K562 (cell line): ENCODE measurements around the gene CLCNKB. TPM values are rescaled to one million over a fixed set of nuclear protein-coding genes. Genes with fewer than 3 reads are reported as not detected.
A peak's percentile ranks its signal among the peaks of the same experiment; 100 is the strongest.

Experiments
- ATAC-seq: fragments of 200-7000 bp; cut with Tn5 transposase; 3 replicates; pipeline ENCODE4 v1.9.1; 2020; ENCODE audit warnings: moderate library complexity
- BruUV-seq: library from RNA; stranded (reverse); fragments of 400-500 nt; replicated peaks from 2 replicates; lab custom pipeline; 2021; lab: Mats Ljungman, UMichigan
- CTCF ChIA-PET: fragments of 300-600 bp; formaldehyde crosslinking; extraction: SDS; loops from one replicate; lab custom pipeline; 2021; ENCODE audit warnings: low intra/inter-chr PET ratio; lab: Yijun Ruan, JAX
- POLR2A ChIA-PET: fragments of 300-600, 350-650 bp; sonication (Branson Sonifier 250); formaldehyde crosslinking; extraction: SDS; loops from one replicate; lab custom pipeline; 2021; ENCODE audit warnings: antibody characterized with exemption, inconsistent platforms; lab: Yijun Ruan, JAX
- DNase-seq, 4 experiments: peaks; one replicate each; pipeline versions ENCODE4 v3.0.0 to v3.0.0-alpha.2; 2011 to 2018; ENCODE audit warnings: low spot score in 3 of 4, mixed read lengths in 3 of 4; ENCODE audit errors: extremely low read depth in 1 of 4
- FAIRE-seq: peaks from 2 replicates; lab custom pipeline; 2011; peaks lifted over from hg19 to GRCh38; lab: Jason Lieb, UNC
- H2AFZ ChIP-seq: 2 replicates; pipeline ENCODE4 v1.6.0; 2011; ENCODE audit warnings: low read depth, low read length, control low read depth, inconsistent platforms
- H3K27ac ChIP-seq: fragments of 200-600 bp; 3 replicates; pipeline ENCODE4 v1.8.0; 2011; ENCODE audit warnings: low read depth, mild to moderate bottlenecking, control low read depth, inconsistent platforms, low read length, moderate library complexity, mixed read lengths; ENCODE audit errors: extremely low read depth
- H3K27me3 ChIP-seq, 2 experiments: fragments of 300-600 bp in 1 of 2; 2 replicates in 1 of 2; 3 replicates in 1 of 2; pipeline versions ENCODE4 v1.6.0 to v1.8.0; 2011; ENCODE audit warnings: inconsistent platforms in 2 of 2, low read length in 2 of 2, mild to moderate bottlenecking in 1 of 2, mixed read lengths in 1 of 2, moderate library complexity in 1 of 2; ENCODE audit not compliant: control insufficient read depth in 2 of 2, insufficient read depth in 2 of 2
- H3K36me3 ChIP-seq: fragments of 300-600 bp; 3 replicates; pipeline ENCODE4 v1.8.0; 2011; ENCODE audit warnings: mild to moderate bottlenecking, low read length, inconsistent platforms; ENCODE audit not compliant: control insufficient read depth, insufficient read depth
- H3K4me1 ChIP-seq, 2 experiments: fragments of 200-600 bp in 1 of 2; replicated peaks in 1 of 2; 2 replicates in 1 of 2; 3 replicates in 1 of 2; pipeline versions ENCODE4 v1.5.1 to v1.8.0; 2011; ENCODE audit warnings: inconsistent platforms in 2 of 2, low read length in 2 of 2, mild to moderate bottlenecking in 1 of 2, mixed read lengths in 1 of 2, moderate library complexity in 1 of 2; ENCODE audit not compliant: control insufficient read depth in 2 of 2, insufficient read depth in 2 of 2
- H3K4me2 ChIP-seq: 2 replicates; pipeline ENCODE4 v1.6.1; 2011; ENCODE audit warnings: low read length, control low read depth, inconsistent platforms, mixed read lengths; ENCODE audit not compliant: insufficient read depth
- H3K4me3 ChIP-seq: fragments of 200-600 bp; sonication (generic), shearing (Covaris generic); 2 replicates; pipeline ENCODE4 v1.5.1; 2016; ENCODE audit warnings: control low read depth, inconsistent platforms
- H3K79me2 ChIP-seq: fragments of 200-600 bp; 3 replicates; pipeline ENCODE4 v1.8.0; 2011; ENCODE audit warnings: low read length, inconsistent platforms; ENCODE audit not compliant: control insufficient read depth, insufficient read depth
- H3K9ac ChIP-seq, 2 experiments: 2 replicates each; pipeline versions ENCODE4 v1.6.0 to v1.6.1; 2011; ENCODE audit warnings: low read depth in 2 of 2, low read length in 2 of 2, control low read depth in 1 of 2, inconsistent platforms in 1 of 2, mild to moderate bottlenecking in 1 of 2, mixed read lengths in 1 of 2; ENCODE audit not compliant: insufficient read depth in 1 of 2
- H3K9me1 ChIP-seq: one replicate; pipeline ENCODE4 v1.6.0; 2011; ENCODE audit warnings: inconsistent platforms, mild to moderate bottlenecking, low read length, moderate library complexity; ENCODE audit not compliant: control insufficient read depth, insufficient read depth
- H3K9me3 ChIP-seq: replicated peaks from 2 replicates; pipeline ENCODE4 v1.5.1; 2011; ENCODE audit warnings: low read depth, low read length, inconsistent platforms; ENCODE audit not compliant: control insufficient read depth, insufficient read depth
- H4K20me1 ChIP-seq: replicated peaks from 2 replicates; pipeline ENCODE4 v1.6.1; 2011; ENCODE audit warnings: low read length, inconsistent platforms, mixed read lengths; ENCODE audit not compliant: control insufficient read depth, insufficient read depth
- AFF1 ChIP-seq, 2 experiments: fragments of 450-650 bp; IDR thresholded peaks; 2 replicates each; pipeline ENCODE4 v1.6.1; 2018; ENCODE audit warnings: mild to moderate bottlenecking in 2 of 2, low read depth in 1 of 2; ENCODE audit not compliant: partially characterized antibody in 2 of 2
- BRF2 ChIP-seq: IDR thresholded peaks from 3 replicates; pipeline ENCODE4 v1.6.1; 2011; ENCODE audit warnings: borderline replicate concordance, mild to moderate bottlenecking; ENCODE audit not compliant: insufficient read length, insufficient read depth
- DLX4 ChIP-seq: fragments of 250-450 bp; sonication (Bioruptor Pico); IDR thresholded peaks from 2 replicates; pipeline ENCODE4 v1.6.1; 2021; ENCODE audit warnings: mild to moderate bottlenecking
- FIP1L1 ChIP-seq: fragments of 200-400 bp; formaldehyde crosslinking; IDR thresholded peaks from 2 replicates; pipeline ENCODE4 v1.6.1; 2018; ENCODE audit warnings: mild to moderate bottlenecking, low read depth, low read length; ENCODE audit not compliant: poor library complexity, severe bottlenecking
- HNRNPK ChIP-seq: fragments of 200-400 bp; formaldehyde crosslinking; IDR thresholded peaks from one replicate; pipeline ENCODE4 v1.6.1; 2018; ENCODE audit warnings: mild to moderate bottlenecking, low read depth, low read length; ENCODE audit not compliant: poor library complexity, severe bottlenecking
- JUND ChIP-seq, 2 experiments: IDR thresholded peaks; 2 replicates in 1 of 2; 3 replicates in 1 of 2; pipeline ENCODE4 v1.6.1; 2011; ENCODE audit warnings: borderline replicate concordance in 2 of 2, low read depth in 2 of 2, low read length in 2 of 2, improper control_type of control experiment in 1 of 2, missing biosample characterization in 1 of 2, missing genetic modification characterization in 1 of 2, missing genetic modification reagents in 1 of 2
- MAZ ChIP-seq, 2 experiments: fragments of 450-650 bp in 1 of 2; sonication (generic) in 1 of 2; formaldehyde crosslinking; IDR thresholded peaks in 1 of 2; conservative IDR thresholded peaks in 1 of 2; 2 replicates each; pipeline versions ENCODE4 v1.4.0 to v1.5.0; 2020; ENCODE audit warnings: mild to moderate bottlenecking in 1 of 2, missing genetic modification reagents in 1 of 2
- STAG1 ChIP-seq: sonication (generic); formaldehyde crosslinking; IDR thresholded peaks from 2 replicates; pipeline ENCODE4 v1.5.0; 2020; ENCODE audit warnings: missing genetic modification reagents, borderline replicate concordance
- WGBS: fragments of 100-300 bp; shearing (Covaris generic); methylation state at CpG from one replicate; pipeline ENCODE4 v1.1.6; 2016; ENCODE audit warnings: low coverage, mixed read lengths; ENCODE audit not compliant: insufficient coverage; ENCODE audit errors: missing lambda C conversion rate; 5-methylcytosine and 5-hydroxymethylcytosine counted together
- in situ Hi-C: fragments of 300-500 bp; cut with MboI; formaldehyde crosslinking; loops from 4 replicates; pipeline ENCODE4 v1.15.0; 2018; ENCODE audit warnings: inconsistent platforms, mixed read lengths
- intact Hi-C: fragments of 100-400 bp; cut with micrococcal nuclease; formaldehyde crosslinking; loops from 2 replicates; pipeline ENCODE4 v1.14.2; 2022
- polyA plus RNA-seq, 8 experiments: library from polyadenylated mRNA; depleted of rRNA in 4 of 8; stranded (reverse) in 5 of 8; unstranded in 3 of 8; fragments of >200 nt; fragmentation: Nextera tagmentation in 2 of 8; fragmentation: Illumina TruSeq in 1 of 8; extraction: Ambion mirVana in 2 of 8; extraction: Trizol in 1 of 8; gene quantifications; 2 replicates each; pipeline versions ENCODE4 v1.2.1 to v1.2.3, GENCODE V29; 2011 to 2014; ENCODE audit warnings: inconsistent platforms in 1 of 8, missing spikeins in 1 of 8
- total RNA-seq, 7 experiments: library from RNA; depleted of rRNA in 6 of 7; stranded (reverse); fragments of >200 nt in 6 of 7; fragmentation: Illumina TruSeq in 2 of 7; extraction: Trizol in 2 of 7; gene quantifications; 2 replicates each; pipeline versions ENCODE4 v1.2.1 to v1.2.3, GENCODE V29; 2011 to 2021; ENCODE audit warnings: low replicate concordance in 1 of 7

CLCNKB gene
- total and polyA plus RNA-seq, 9 of the 15 experiments (the other 6 are each of a cell fraction or from before 2014, with no cell fraction given) = 0.08 to 1.7 (median 0.64) TPM

- Histone ChIP-seq H4K20me1 (no peaks in the 10 kb centered on the region), H3K4me3 (no peak overlapping the region), H3K27ac (no peak overlapping the region), H3K9ac (no peak overlapping the region; a peak in 1 of 4 replicates), H3K27me3 (peaks cover 13 to 28% of the 10 kb centered on the region in 2 experiments; a peak in 3 of 5 replicates), H3K9me1 (no peaks in the 10 kb centered on the region), H3K79me2 (no peaks in the 10 kb centered on the region), H3K9me3 (no peaks in the 10 kb centered on the region), H2AFZ (no peak overlapping the region), H3K36me3 (no peaks in the 10 kb centered on the region), H3K4me2 (no peak overlapping the region), H3K4me1 (peaks cover 0 to 29% of the 10 kb centered on the region in 2 experiments; a peak in 2 of 5 replicates)
- peak; percentile 67 for FAIRE-seq
- peak; percentile 95 for ATAC-seq
- ChIA-PET POLR2A (interaction anchor here (0.5 to 1.3 kb wide), 4 partner anchors 19 to 684 kb away, joined by 3 to 5 read pairs (median 4); partner anchors contain the start of gene ZBTB17), CTCF (interaction anchor here (1.5 to 1.7 kb wide), 2 partner anchors 192 to 203 kb away, joined by 4 to 5 read pairs; no protein-coding TSS in a partner anchor)
- in situ Hi-C loops = no loop called here
- intact Hi-C loops = loop anchor here (1.0 to 5.0 kb wide), 3 partner anchors 42 to 202 kb away; no protein-coding TSS in a partner anchor
- BruUV-seq = no TSS peak
- WGBS = 41% methylated on average over 11 of the region's 11 CpGs
- peak; percentile 65 to 77 (median 72) for DNase-seq
- peak; percentile 55; the same call in 1 of the 2 replicates for TF ChIP-seq JUND (IDR thresholded peaks at IDR 0.05; ENCODE audit: borderline replicate concordance, low read depth, low read length)
- TF ChIP-seq JUND (tag; IDR thresholded peaks at IDR 0.05; ENCODE audit: borderline replicate concordance, low read depth, low read length) = no peak; the same call in 2 of the 3 replicates
- no peak for TF ChIP-seq BRF2
- peak; percentile 94 for TF ChIP-seq STAG1 (CRISPR knock-in tag)
- peak in 1 of 2 experiments; percentile 68; a peak in 2 of 4 replicates for TF ChIP-seq MAZ (CRISPR knock-in tag; conservative IDR thresholded peaks at IDR 0.05 in 1 of 2, IDR thresholded peaks at IDR 0.05 in 1 of 2)
- TF ChIP-seq HNRNPK = no peak
- TF ChIP-seq DLX4 (CRISPR knock-in tag) = no peak
- no peak for TF ChIP-seq AFF1 (IDR thresholded peaks at IDR 0.05; ENCODE audit: low read depth in 1 of 2, partially characterized antibody in 2 of 2)
- TF ChIP-seq FIP1L1 = no peak
Observed at GRCh38 chr1:15994590-15995351, 48.8 kb upstream of the CLCNKB start.
